GM19372 (cell line): ENCODE measurements around the gene CTSS.
"Not testable (repeated sequence)": the region's sequence is repeated elsewhere in the genome, so short reads cannot be mapped to it uniquely, and the experiment has no call there.

Experiments used
- ATAC-seq: cut with Tn5 transposase; IDR thresholded peaks from one replicate; pipeline ENCODE4 v1.9.1; 2021; ENCODE audit warnings: mild to moderate bottlenecking, low read depth, moderate library complexity; ENCODE audit not compliant: unreplicated experiment

CTSS gene

GRCh38 chr1:150765296-150765976 lies at the start of gene CTSS:
CTSS (minus strand) TSS chr1:150765778; CDS start chr1:150764763, 1,015 bp downstream.
- peak; percentile 81 for ATAC-seq

- ATAC-seq: no peak
Observed at GRCh38 chr1:150813028-150813707, 47.6 kb upstream of the CTSS start.

- no peak for ATAC-seq
Observed at GRCh38 chr1:150810958-150811659, 45.5 kb upstream of the CTSS start.

GRCh38 chr1:150809651-150810050 lies 44.1 kb upstream of the CTSS start:
- no peak for ATAC-seq

GRCh38 chr1:150808846-150809245 lies 43.3 kb upstream of the CTSS start:
- no peak for ATAC-seq

- ATAC-seq: no peak
Observed at GRCh38 chr1:150808121-150808520, 42.5 kb upstream of the CTSS start, which contains the start of gene CTSK. CTSK (minus strand) TSS chr1:150808260; CDS start chr1:150806805, 1,455 bp downstream.

- no peak for ATAC-seq
Observed at GRCh38 chr1:150807249-150808023, 41.9 kb upstream of the CTSS start.

- ATAC-seq: no peak
Observed at GRCh38 chr1:150805899-150806298, 40.3 kb upstream of the CTSS start.

GRCh38 chr1:150804671-150805070 lies 39.1 kb upstream of the CTSS start:
- ATAC-seq: no peak

GRCh38 chr1:150799089-150799488 lies 33.5 kb upstream of the CTSS start:
- no peak for ATAC-seq

GRCh38 chr1:150798525-150798924 lies 32.9 kb upstream of the CTSS start:
- ATAC-seq: no peak

GRCh38 chr1:150796374-150796773 lies 30.8 kb upstream of the CTSS start:
- no peak for ATAC-seq

GRCh38 chr1:150793778-150794177 lies 28.2 kb upstream of the CTSS start:
- ATAC-seq: not testable (repeated sequence)

- no peak for ATAC-seq
Observed at GRCh38 chr1:150793221-150793620, 27.6 kb upstream of the CTSS start.

- no peak for ATAC-seq
Observed at GRCh38 chr1:150791585-150791984, 26.0 kb upstream of the CTSS start.

GRCh38 chr1:150789396-150789795 lies 23.8 kb upstream of the CTSS start:
- ATAC-seq: no peak

- ATAC-seq: no peak
Observed at GRCh38 chr1:150788946-150789345, 23.4 kb upstream of the CTSS start.

- no peak for ATAC-seq
Observed at GRCh38 chr1:150787455-150787854, 21.9 kb upstream of the CTSS start.

GRCh38 chr1:150780510-150780909 lies 14.9 kb upstream of the CTSS start:
- ATAC-seq: no peak

GRCh38 chr1:150778409-150778808 lies 12.8 kb upstream of the CTSS start:
- no peak for ATAC-seq

GRCh38 chr1:150777544-150777943 lies 12.0 kb upstream of the CTSS start:
- ATAC-seq: no peak
